Trophoblast cell (in vitro differentiated cells and primary cell): Measurements from ENCODE around the gene RNU6-9.

Source experiments
- DNase-seq, 2 donors: peaks; one replicate each; pipeline ENCODE4 v3.0.0-alpha.2; 2016
- H2AFZ ChIP-seq: 2 replicates; pipeline ENCODE4 v1.6.1; 2013; ENCODE audit warnings: low read length, moderate library complexity, mild to moderate bottlenecking; ENCODE audit not compliant: insufficient read depth, poor library complexity
- H2AK5ac ChIP-seq: 2 replicates; pipeline ENCODE4 v1.6.1; 2013; ENCODE audit warnings: mild to moderate bottlenecking, low read length
- H2BK120ac ChIP-seq: 2 replicates; pipeline ENCODE4 v1.6.1; 2013; ENCODE audit warnings: low read length, mild to moderate bottlenecking, moderate library complexity; ENCODE audit not compliant: insufficient read depth, poor library complexity
- H2BK12ac ChIP-seq: 2 replicates; pipeline ENCODE4 v1.6.1; 2013; ENCODE audit warnings: mild to moderate bottlenecking, low read length, moderate library complexity
- H2BK5ac ChIP-seq: 2 replicates; pipeline ENCODE4 v1.6.1; 2013; ENCODE audit warnings: low read length, low read depth, moderate library complexity, mild to moderate bottlenecking; ENCODE audit not compliant: poor library complexity
- H3K14ac ChIP-seq: 2 replicates; pipeline ENCODE4 v1.6.1; 2013; ENCODE audit warnings: mild to moderate bottlenecking, low read length
- H3K18ac ChIP-seq: 2 replicates; pipeline ENCODE4 v1.6.1; 2013; ENCODE audit warnings: mild to moderate bottlenecking, low read length
- H3K23ac ChIP-seq: 2 replicates; pipeline ENCODE4 v1.6.1; 2013; ENCODE audit warnings: low read length
- H3K27ac ChIP-seq: 2 replicates; pipeline ENCODE4 v1.5.1; 2013; ENCODE audit warnings: low read depth, mild to moderate bottlenecking, inconsistent platforms, low read length, moderate library complexity
- H3K27me3 ChIP-seq: 2 replicates; pipeline ENCODE4 v1.6.1; 2013; ENCODE audit warnings: inconsistent platforms, mild to moderate bottlenecking, low read length, moderate library complexity; ENCODE audit not compliant: insufficient read depth
- H3K36me3 ChIP-seq, 2 experiments: 1 replicate in 1 of 2; 2 replicates in 1 of 2; pipeline ENCODE4 v1.6.1; 2013; ENCODE audit warnings: low read length in 2 of 2, mild to moderate bottlenecking in 2 of 2, moderate library complexity in 1 of 2; ENCODE audit not compliant: insufficient read depth in 2 of 2, control insufficient read depth in 1 of 2
- H3K4ac ChIP-seq: 2 replicates; pipeline ENCODE4 v1.6.1; 2013; ENCODE audit warnings: low read depth, mild to moderate bottlenecking, low read length, moderate library complexity
- H3K4me1 ChIP-seq, 2 experiments: 1 replicate in 1 of 2; 2 replicates in 1 of 2; pipeline ENCODE4 v1.6.1; 2013; ENCODE audit warnings: low read length in 2 of 2, mild to moderate bottlenecking in 2 of 2, moderate library complexity in 1 of 2; ENCODE audit not compliant: insufficient read depth in 2 of 2, control insufficient read depth in 1 of 2
- H3K4me2 ChIP-seq: 2 replicates; pipeline ENCODE4 v1.6.1; 2013; ENCODE audit warnings: inconsistent platforms, mild to moderate bottlenecking, low read length, moderate library complexity
- H3K4me3 ChIP-seq: 2 replicates; pipeline ENCODE4 v1.5.1; 2013; ENCODE audit warnings: mild to moderate bottlenecking, low read depth, low read length, inconsistent platforms
- H3K79me1 ChIP-seq: one replicate; pipeline ENCODE4 v1.6.1; 2013; ENCODE audit warnings: low read length
- H3K79me2 ChIP-seq: 2 replicates; pipeline ENCODE4 v1.6.1; 2013; ENCODE audit warnings: low read length, mild to moderate bottlenecking; ENCODE audit not compliant: control insufficient read depth, insufficient read depth, poor library complexity
- H3K9ac ChIP-seq: 2 replicates; pipeline ENCODE4 v1.6.1; 2013; ENCODE audit warnings: mild to moderate bottlenecking, low read length
- H3K9me3 ChIP-seq: 2 replicates; pipeline ENCODE4 v1.6.1; 2013; ENCODE audit warnings: low read depth, mild to moderate bottlenecking, control low read depth, inconsistent platforms, low read length; ENCODE audit not compliant: insufficient read depth
- H4K12ac ChIP-seq: 2 replicates; pipeline ENCODE4 v1.6.1; 2013; ENCODE audit warnings: low read depth, mild to moderate bottlenecking, low read length, moderate library complexity
- H4K8ac ChIP-seq: 2 replicates; pipeline ENCODE4 v1.6.1; 2013; ENCODE audit warnings: low read depth, mild to moderate bottlenecking, low read length, moderate library complexity
- H4K91ac ChIP-seq: one replicate; pipeline ENCODE4 v1.6.1; 2013; ENCODE audit warnings: low read depth, mild to moderate bottlenecking, low read length, moderate library complexity
- WGBS: extraction: QIAGEN DNeasy Blood & Tissue Kit; methylation state at CpG from one replicate; pipeline ENCODE4 v1.1.7; 2013; ENCODE audit warnings: missing lambda C conversion rate; ENCODE audit not compliant: insufficient read length, insufficient coverage; ENCODE audit errors: extremely low coverage; 5-methylcytosine and 5-hydroxymethylcytosine counted together

RNU6-9 gene

GRCh38 chr19:936175-936546, 42.9 kb downstream of the RNU6-9 start:
- no peak overlapping the region for H3K23ac ChIP-seq
- H3K14ac ChIP-seq: no peak overlapping the region
- H2AK5ac ChIP-seq: no peak overlapping the region
- no peak overlapping the region for H4K91ac ChIP-seq
- no peak overlapping the region for H2AFZ ChIP-seq
- peaks cover 66% of the 10 kb centered on the region for H3K79me2 ChIP-seq
- peaks cover 51% of the 10 kb centered on the region for H3K79me1 ChIP-seq
- H3K27me3 ChIP-seq: no peaks in the 10 kb centered on the region
- H4K8ac ChIP-seq: no peak overlapping the region
- H3K4me1 ChIP-seq: peaks cover 57 to 60% of the 10 kb centered on the region in 2 experiments
- H4K12ac ChIP-seq: no peak overlapping the region
- H3K4ac ChIP-seq: peak overlapping the region; percentile 84
- H3K9me3 ChIP-seq: no peaks in the 10 kb centered on the region
- WGBS: no CpG with 5 or more reads among the region's 10 CpGs
- H2BK120ac ChIP-seq: no peak overlapping the region
- no peak overlapping the region for H3K18ac ChIP-seq
- peaks cover 75 to 84% of the 10 kb centered on the region in 2 experiments for H3K36me3 ChIP-seq
- no peak overlapping the region for H3K9ac ChIP-seq
- H2BK5ac ChIP-seq: no peak overlapping the region
- peak overlapping the region; percentile 27 for H2BK12ac ChIP-seq
- peak overlapping the region; percentile 54 for H3K27ac ChIP-seq
- H3K4me2 ChIP-seq: no peak overlapping the region
- no peak overlapping the region for H3K4me3 ChIP-seq
- no peak for DNase-seq

GRCh38 chr19:937259-937694, 44.0 kb downstream of the RNU6-9 start:
- no peak overlapping the region for H3K4me2 ChIP-seq
- H2AK5ac ChIP-seq: no peak overlapping the region
- H3K4me1 ChIP-seq: peaks cover 51 to 54% of the 10 kb centered on the region in 2 experiments
- H3K4me3 ChIP-seq: no peak overlapping the region
- H3K9ac ChIP-seq: no peak overlapping the region
- H4K8ac ChIP-seq: no peak overlapping the region
- no peak overlapping the region for H2BK12ac ChIP-seq
- no peak overlapping the region for H4K12ac ChIP-seq
- H3K18ac ChIP-seq: no peak overlapping the region
- H3K4ac ChIP-seq: peak overlapping the region; percentile 29
- no peak overlapping the region for H4K91ac ChIP-seq
- peaks cover 70% of the 10 kb centered on the region for H3K79me2 ChIP-seq
- peak overlapping the region; percentile 35 for H3K27ac ChIP-seq
- H2BK5ac ChIP-seq: peak overlapping the region; percentile 8
- H3K36me3 ChIP-seq: peaks cover 78 to 86% of the 10 kb centered on the region in 2 experiments
- H3K14ac ChIP-seq: no peak overlapping the region
- H3K23ac ChIP-seq: no peak overlapping the region
- WGBS: no CpG with 5 or more reads among the region's 16 CpGs
- H2AFZ ChIP-seq: no peak overlapping the region
- no peak overlapping the region for H2BK120ac ChIP-seq
- H3K27me3 ChIP-seq: no peaks in the 10 kb centered on the region
- no peaks in the 10 kb centered on the region for H3K9me3 ChIP-seq
- peak in 1 of 2 donors; percentile 66 for DNase-seq
- peaks cover 44% of the 10 kb centered on the region for H3K79me1 ChIP-seq

- Histone ChIP-seq H4K8ac (no peak overlapping the region), H2BK120ac (no peak overlapping the region), H2BK12ac (no peak overlapping the region), H3K79me1 (peaks cover 36% of the 10 kb centered on the region), H2BK5ac (peak overlapping the region; percentile 14), H3K27me3 (no peaks in the 10 kb centered on the region), H3K4me3 (no peak overlapping the region), H3K36me3 (peaks cover 79 to 87% of the 10 kb centered on the region in 2 experiments), H3K14ac (peak overlapping the region; percentile 53), H3K9ac (no peak overlapping the region), H2AK5ac (no peak overlapping the region), H3K18ac (peak overlapping the region; percentile 47), H3K4ac (peak overlapping the region; percentile 93), H3K79me2 (peaks cover 64% of the 10 kb centered on the region), H3K4me2 (no peak overlapping the region), H3K4me1 (peaks cover 42 to 46% of the 10 kb centered on the region in 2 experiments), H3K27ac (peak overlapping the region; percentile 13), H2AFZ (no peak overlapping the region), H4K12ac (no peak overlapping the region), H3K23ac (no peak overlapping the region), H4K91ac (peak overlapping the region; percentile 13), H3K9me3 (peaks cover 1% of the 10 kb centered on the region)
- peak; percentile 53 to 66 for DNase-seq
- WGBS: no CpG with 5 or more reads among the region's 23 CpGs
Measured at GRCh38 chr19:938233-938923, 45.1 kb downstream of the RNU6-9 start.

GRCh38 chr19:939439-939838, 46.2 kb downstream of the RNU6-9 start:
- peaks cover 84 to 88% of the 10 kb centered on the region in 2 experiments for H3K36me3 ChIP-seq
- DNase-seq: peak in 1 of 2 donors; percentile 57
- peak overlapping the region; percentile 11 for H2BK12ac ChIP-seq
- H4K8ac ChIP-seq: peak overlapping the region; percentile 34
- no peak overlapping the region for H3K4me3 ChIP-seq
- no CpG with 5 or more reads among the region's 22 CpGs for WGBS
- H3K27me3 ChIP-seq: no peaks in the 10 kb centered on the region
- H3K27ac ChIP-seq: peak overlapping the region; percentile 51
- H3K9me3 ChIP-seq: peaks cover 1% of the 10 kb centered on the region
- peak overlapping the region; percentile 52 for H4K12ac ChIP-seq
- H2AFZ ChIP-seq: peak overlapping the region; percentile 15
- peaks cover 59% of the 10 kb centered on the region for H3K79me2 ChIP-seq
- peak overlapping the region; percentile 4 for H2BK120ac ChIP-seq
- no peak overlapping the region for H3K9ac ChIP-seq
- H4K91ac ChIP-seq: peak overlapping the region; percentile 37
- H3K23ac ChIP-seq: no peak overlapping the region
- peak overlapping the region; percentile 73 for H3K18ac ChIP-seq
- peak overlapping the region; percentile 17 for H3K4me2 ChIP-seq
- peak overlapping the region; percentile 11 for H2AK5ac ChIP-seq
- H3K14ac ChIP-seq: peak overlapping the region; percentile 28
- H3K4ac ChIP-seq: peak overlapping the region; percentile 95
- H3K79me1 ChIP-seq: peaks cover 25% of the 10 kb centered on the region
- peaks cover 40 to 42% of the 10 kb centered on the region in 2 experiments for H3K4me1 ChIP-seq
- peak overlapping the region; percentile 67 for H2BK5ac ChIP-seq
